CD14-positive monocyte (primary cell): ENCODE measurements around the gene TGFBR3. TPM values are rescaled to one million over a fixed set of nuclear protein-coding genes. Genes with fewer than 3 reads are reported as not detected.

ENCODE experiments used
- DNase-seq, 3 donors: peaks; one replicate each; pipeline ENCODE4 v3.0.0-alpha.2; 2011 to 2022
- H2AFZ ChIP-seq: 2 replicates; pipeline ENCODE4 v1.6.0; 2012; ENCODE audit warnings: mild to moderate bottlenecking, low read depth, low read length, inconsistent platforms; ENCODE audit not compliant: insufficient read depth, poor library complexity, severe bottlenecking
- H3K27ac ChIP-seq, 2 donors: 1 replicate in 1 of 2; 2 replicates in 1 of 2; pipeline ENCODE4 v1.5.1; 2012 to 2013; ENCODE audit warnings: low read length in 2 of 2, control low read depth in 1 of 2, inconsistent platforms in 1 of 2, low read depth in 1 of 2, mild to moderate bottlenecking in 1 of 2
- H3K27me3 ChIP-seq, 2 donors: one replicate each; pipeline versions ENCODE4 v1.6.0 to v1.6.1; 2011 to 2013; ENCODE audit warnings: low read length in 2 of 2; ENCODE audit not compliant: control insufficient read depth in 2 of 2, insufficient read depth in 2 of 2
- H3K36me3 ChIP-seq, 2 donors: replicated peaks in 1 of 2; 1 replicate in 1 of 2; 2 replicates in 1 of 2; pipeline versions ENCODE4 v1.5.1 to v1.6.1; 2012 to 2013; ENCODE audit warnings: low read length in 2 of 2, control low read depth in 1 of 2, inconsistent platforms in 1 of 2, mild to moderate bottlenecking in 1 of 2; ENCODE audit not compliant: insufficient read depth in 2 of 2, control insufficient read depth in 1 of 2
- H3K4me1 ChIP-seq, 2 donors: 1 replicate in 1 of 2; 2 replicates in 1 of 2; pipeline versions ENCODE4 v1.5.1 to v1.6.1; 2012 to 2013; ENCODE audit warnings: low read length in 2 of 2, control low read depth in 1 of 2, inconsistent platforms in 1 of 2, mild to moderate bottlenecking in 1 of 2, moderate library complexity in 1 of 2; ENCODE audit not compliant: insufficient read depth in 2 of 2, control insufficient read depth in 1 of 2
- H3K4me2 ChIP-seq: replicated peaks from 2 replicates; pipeline ENCODE3; 2012; ENCODE audit warnings: low read length, moderate library complexity, mild to moderate bottlenecking; ENCODE audit not compliant: poor library complexity, severe bottlenecking; ENCODE audit errors: extremely low read depth
- H3K4me3 ChIP-seq, 3 experiments: fragments of 200-600 bp in 1 of 3; sonication (generic) in 1 of 3; replicated peaks in 1 of 3; 1 replicate in 2 of 3; 2 replicates in 1 of 3; pipeline ENCODE4 v1.5.1; 2011 to 2013; ENCODE audit warnings: low read length in 3 of 3, mild to moderate bottlenecking in 3 of 3, control low read depth in 2 of 3, low read depth in 2 of 3, inconsistent platforms in 1 of 3, moderate library complexity in 1 of 3
- H3K79me2 ChIP-seq: 2 replicates; pipeline ENCODE4 v1.6.0; 2012; ENCODE audit warnings: mild to moderate bottlenecking, control low read depth, inconsistent platforms, low read length, moderate library complexity; ENCODE audit not compliant: insufficient read depth
- H3K9ac ChIP-seq: 2 replicates; pipeline ENCODE4 v1.6.0; 2017; ENCODE audit warnings: low read length, mild to moderate bottlenecking; ENCODE audit not compliant: insufficient read depth, poor library complexity, severe bottlenecking
- H3K9me3 ChIP-seq, 2 donors: replicated peaks in 1 of 2; 1 replicate in 1 of 2; 2 replicates in 1 of 2; pipeline versions ENCODE4 v1.5.1 to v1.6.1; 2012 to 2013; ENCODE audit warnings: low read length in 2 of 2, control low read depth in 1 of 2; ENCODE audit not compliant: control insufficient read depth in 1 of 2, insufficient read depth in 1 of 2
- H4K20me1 ChIP-seq: 2 replicates; pipeline ENCODE4 v1.6.0; 2012; ENCODE audit warnings: mild to moderate bottlenecking, low read length, control low read depth, moderate library complexity; ENCODE audit not compliant: insufficient read depth
- H3K27ac Mint-ChIP-seq, 7 donors: one replicate each; pipeline ENCODE4 v1.8.0; 2020; ENCODE audit warnings: mild to moderate bottlenecking in 7 of 7, mixed read lengths in 7 of 7, moderate library complexity in 6 of 7, inconsistent platforms in 2 of 7
- H3K27me3 Mint-ChIP-seq, 3 donors: one replicate each; pipeline ENCODE4 v1.8.0; 2021 to 2022; ENCODE audit warnings: low read depth in 3 of 3, mild to moderate bottlenecking in 3 of 3, mixed read lengths in 3 of 3, moderate library complexity in 3 of 3, inconsistent platforms in 1 of 3
- H3K36me3 Mint-ChIP-seq, 2 donors: one replicate each; pipeline ENCODE4 v1.8.0; 2020; ENCODE audit warnings: mixed read lengths in 2 of 2, inconsistent platforms in 1 of 2, mild to moderate bottlenecking in 1 of 2
- H3K4me1 Mint-ChIP-seq: one replicate; pipeline ENCODE4 v1.8.0; 2020; ENCODE audit warnings: mild to moderate bottlenecking, mixed read lengths
- H3K4me3 Mint-ChIP-seq, 2 donors: one replicate each; pipeline ENCODE4 v1.8.0; 2020; ENCODE audit warnings: mild to moderate bottlenecking in 2 of 2, mixed read lengths in 2 of 2, moderate library complexity in 1 of 2
- H3K9me3 Mint-ChIP-seq, 7 donors: one replicate each; pipeline ENCODE4 v1.8.0; 2020 to 2022; ENCODE audit warnings: mixed read lengths in 7 of 7, mild to moderate bottlenecking in 6 of 7, moderate library complexity in 6 of 7, inconsistent platforms in 2 of 7
- CTCF ChIP-seq: fragments of 200-600 bp; IDR thresholded peaks from one replicate; pipeline ENCODE4 v1.8.0; 2022; ENCODE audit warnings: antibody characterized with exemption, mild to moderate bottlenecking
- WGBS: methylation state at CpG from one replicate; pipeline ENCODE4 v1.1.5; 2013; ENCODE audit warnings: missing lambda C conversion rate; ENCODE audit not compliant: insufficient coverage; 5-methylcytosine and 5-hydroxymethylcytosine counted together
- intact Hi-C, 2 donors: fragments of 100-400 bp; cut with micrococcal nuclease; formaldehyde crosslinking; loops; one replicate each; pipeline versions ENCODE4 v1.15.0 to v1.15.1; 2023
- polyA plus RNA-seq, 3 donors: library from polyadenylated mRNA; depleted of rRNA in 1 of 3; unstranded in 2 of 3; stranded (reverse) in 1 of 3; fragments of 300-500 nt in 2 of 3; fragments of >200 nt in 1 of 3; fragmentation: Illumina TruSeq in 2 of 3; gene quantifications; 1 replicate in 2 of 3; 2 replicates in 1 of 3; pipeline ENCODE4 v1.2.3, GENCODE V29; 2012 to 2021

Gene TGFBR3
- polyA plus RNA-seq, 3 donors, result 0.09 to 0.28 (median 0.20) TPM

GRCh38 chr1:91711504-91712247 lies 174.3 kb downstream of the TGFBR3 start:
- intact Hi-C loops, result no loop called here
- peaks cover 12 to 19% of the 10 kb centered on the region in 2 donors for H3K4me1 ChIP-seq
- no peaks in the 10 kb centered on the region for H3K9me3 ChIP-seq
- Mint-ChIP-seq H3K27ac (no peak overlapping the region), H3K27me3 (peaks cover 3 to 5% (median 4%) of the 10 kb centered on the region in 3 donors), H3K4me3 (no peak overlapping the region), H3K36me3 (no peaks in the 10 kb centered on the region), H3K9me3 (no peaks in the 10 kb centered on the region), H3K4me1 (peaks cover 15% of the 10 kb centered on the region)
- DNase-seq, result no peak
- H4K20me1 ChIP-seq, result no peaks in the 10 kb centered on the region
- H3K27me3 ChIP-seq, result no peaks in the 10 kb centered on the region
- no peak for TF ChIP-seq CTCF
- H3K9ac ChIP-seq, result no peak overlapping the region
- H3K4me3 ChIP-seq, result no peak overlapping the region
- no peak overlapping the region for H3K27ac ChIP-seq
- H2AFZ ChIP-seq, result no peak overlapping the region
- no peak overlapping the region for H3K4me2 ChIP-seq
- H3K36me3 ChIP-seq, result no peaks in the 10 kb centered on the region
- WGBS, result 83% methylated on average over 1 of the region's 5 CpGs
- no peaks in the 10 kb centered on the region for H3K79me2 ChIP-seq

GRCh38 chr1:91710261-91710660 lies 175.7 kb downstream of the TGFBR3 start:
- Histone ChIP-seq H3K79me2 (no peaks in the 10 kb centered on the region), H4K20me1 (no peaks in the 10 kb centered on the region), H3K4me3 (no peak overlapping the region), H3K27me3 (no peaks in the 10 kb centered on the region), H3K4me1 (peaks cover 12 to 19% of the 10 kb centered on the region in 2 donors), H3K27ac (no peak overlapping the region), H3K36me3 (no peaks in the 10 kb centered on the region), H2AFZ (no peak overlapping the region), H3K4me2 (no peak overlapping the region), H3K9ac (no peak overlapping the region), H3K9me3 (no peaks in the 10 kb centered on the region)
- Mint-ChIP-seq H3K36me3 (no peaks in the 10 kb centered on the region), H3K27me3 (peaks cover 1 to 5% (median 2%) of the 10 kb centered on the region in 3 donors), H3K4me1 (peaks cover 15% of the 10 kb centered on the region), H3K4me3 (no peak overlapping the region), H3K27ac (peak overlapping the region in 1 of 7 donors; percentile 18), H3K9me3 (no peaks in the 10 kb centered on the region)
- 93% methylated on average over 3 of the region's 4 CpGs for WGBS
- no peak for DNase-seq
- intact Hi-C loops, result no loop called here
- no peak for TF ChIP-seq CTCF
